ENCODE data around the gene DNAJC24.
"Not testable (repeated sequence)": the region's sequence is repeated elsewhere in the genome, so short reads cannot be mapped to it uniquely, and the experiment has no call there.

Gene DNAJC24, protein sequence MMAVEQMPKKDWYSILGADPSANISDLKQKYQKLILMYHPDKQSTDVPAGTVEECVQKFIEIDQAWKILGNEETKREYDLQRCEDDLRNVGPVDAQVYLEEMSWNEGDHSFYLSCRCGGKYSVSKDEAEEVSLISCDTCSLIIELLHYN

DNA sequence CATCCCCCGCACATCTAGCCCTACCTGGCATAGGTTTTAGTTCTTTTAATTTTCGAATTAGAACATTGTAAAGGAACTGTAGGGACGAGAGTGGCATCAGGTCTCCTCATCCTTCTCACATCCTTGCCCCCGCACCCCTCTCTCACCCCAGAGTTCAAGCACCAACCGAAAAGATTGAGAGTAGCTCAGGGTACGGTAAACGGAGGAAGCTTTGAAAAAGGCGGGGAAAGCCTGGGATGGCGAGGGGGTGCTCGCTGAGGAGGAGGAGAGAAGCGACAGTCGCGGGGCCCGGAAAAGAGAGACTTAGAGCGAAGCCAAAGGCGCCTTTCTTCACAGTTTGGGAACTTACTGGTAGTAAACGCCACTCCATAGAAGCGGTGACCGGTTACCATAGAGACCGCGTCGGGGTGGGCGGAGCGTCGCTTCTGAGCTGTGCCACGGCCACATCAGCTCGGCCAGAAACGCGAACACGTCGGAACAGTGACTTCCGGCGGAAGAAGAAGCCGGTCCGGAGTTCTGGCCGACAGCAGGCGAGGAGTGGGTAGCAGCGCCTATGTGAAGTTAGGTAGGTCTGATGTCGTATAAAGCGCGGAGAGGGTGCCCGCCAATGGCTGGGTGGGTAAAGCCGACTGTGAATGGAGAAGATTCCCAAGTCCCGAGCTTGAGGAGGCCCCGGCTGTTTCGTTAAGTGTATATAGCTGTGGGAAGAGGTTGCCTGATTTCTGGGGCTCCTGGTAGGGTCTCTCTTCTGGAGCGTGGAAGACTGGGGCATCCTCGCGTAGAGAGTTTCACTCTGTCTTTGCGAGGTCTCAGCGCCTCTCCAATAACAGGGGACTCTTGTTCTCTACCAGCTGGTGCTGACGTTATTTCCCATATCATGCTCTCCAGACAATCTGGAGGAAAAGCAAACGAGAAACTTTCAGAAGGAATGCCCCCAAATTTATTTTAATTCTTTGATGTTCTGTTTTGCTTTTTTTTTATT is at the start of gene DNAJC24, which contains the start of gene DCDC1:
TSS of gene DNAJC24 (plus strand) at position 513 of the 982 bp plus-strand sequence. CDS start 889 bp downstream, outside the sequence.
TSS of gene DCDC1 (minus strand) at position 392 of the 982 bp plus-strand sequence. CDS start 41,459 bp downstream, outside the sequence.
- peak; percentile 69 for DNase-seq (ENCODE audit: extremely low read depth, low read depth)
- H3K4me3 ChIP-seq (replicated peaks; ENCODE audit: low read depth, low read length) = peak within 1 kb of the TSS; percentile 90
- no peak for TF ChIP-seq CTCF (IDR thresholded peaks at IDR 0.05; ENCODE audit: low read depth, low read length, missing control alignments)

GRCh38 chr11:31321494-31321893 is 48.2 kb upstream of the DNAJC24 start:
- not testable (repeated sequence) for H3K4me3 ChIP-seq (replicated peaks; ENCODE audit: low read depth, low read length); DNase-seq (ENCODE audit: extremely low read depth, low read depth)

- no peak for TF ChIP-seq CTCF (IDR thresholded peaks at IDR 0.05; ENCODE audit: low read depth, low read length, missing control alignments)
- no peak overlapping the region for H3K4me3 ChIP-seq (replicated peaks; ENCODE audit: low read depth, low read length)
- no peak for DNase-seq (ENCODE audit: extremely low read depth, low read depth)
Observed at GRCh38 chr11:31323145-31323544, 46.5 kb upstream of the DNAJC24 start.

- DNase-seq (ENCODE audit: extremely low read depth, low read depth) = peak; percentile 6
- TF ChIP-seq CTCF (IDR thresholded peaks at IDR 0.05; ENCODE audit: low read depth, low read length, missing control alignments) = no peak
Observed at GRCh38 chr11:31325160-31325559, 44.5 kb upstream of the DNAJC24 start.

DNA sequence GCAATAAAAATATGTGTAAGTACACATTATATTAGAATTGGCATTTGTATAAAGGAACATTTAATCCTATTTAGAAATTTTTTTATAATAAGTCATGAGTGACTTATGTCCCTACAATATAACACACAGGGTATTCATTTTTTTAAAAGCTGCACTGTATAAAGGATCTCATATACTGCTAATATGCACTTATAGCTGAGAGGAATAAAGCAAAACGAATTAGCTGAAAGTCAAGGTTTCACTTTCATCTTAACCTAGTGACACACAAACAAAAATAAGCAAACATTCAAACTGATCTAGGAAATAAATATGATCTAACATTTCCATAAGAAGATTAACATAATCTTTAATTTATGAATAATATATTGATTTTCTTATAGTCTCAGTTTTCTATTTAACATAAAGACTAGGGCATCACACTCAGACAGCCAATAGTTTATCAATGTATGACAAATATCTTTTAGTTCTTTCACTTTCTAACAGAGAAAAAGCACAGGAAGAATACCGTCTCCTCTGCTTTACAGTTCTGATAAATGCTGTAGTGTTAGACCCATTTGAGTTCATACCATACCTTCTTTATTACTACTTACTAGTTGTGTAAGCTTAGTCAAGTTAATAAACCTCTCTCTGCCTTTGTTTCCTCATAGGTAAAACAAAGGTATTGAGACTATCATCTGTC is 43.1 kb upstream of the DNAJC24 start:
- DNase-seq (ENCODE audit: extremely low read depth, low read depth) = no peak
- no peak overlapping the region for H3K4me3 ChIP-seq (replicated peaks; ENCODE audit: low read depth, low read length)
- no peak for TF ChIP-seq CTCF (IDR thresholded peaks at IDR 0.05; ENCODE audit: low read depth, low read length, missing control alignments)

More at GRCh38 chr11:31325160-31325559, 44.5 kb upstream of the DNAJC24 start:
- no peak overlapping the region for H3K4me3 ChIP-seq (replicated peaks; ENCODE audit: low read depth, low read length)

DNA sequence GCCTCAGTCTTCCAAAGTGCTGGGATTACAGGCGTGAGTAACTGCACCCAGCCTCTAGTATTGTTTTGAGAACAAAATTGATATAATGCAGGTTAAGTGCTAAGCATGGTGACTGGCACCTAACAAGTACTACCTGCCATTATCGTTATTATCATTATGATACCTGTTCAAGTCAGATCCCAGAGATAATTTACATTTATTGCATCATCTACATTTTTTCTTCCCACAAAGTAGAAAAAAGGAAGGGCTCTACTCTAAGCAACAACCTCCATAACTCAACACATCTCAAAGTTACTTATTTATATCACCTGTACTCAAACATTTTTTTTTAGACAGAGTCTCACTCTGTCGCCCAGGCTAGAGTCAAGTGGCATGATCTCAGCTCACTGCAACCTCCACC is 42.2 kb upstream of the DNAJC24 start:
- no peak for TF ChIP-seq CTCF (IDR thresholded peaks at IDR 0.05; ENCODE audit: low read depth, low read length, missing control alignments)
- DNase-seq (ENCODE audit: extremely low read depth, low read depth) = no peak

DNA sequence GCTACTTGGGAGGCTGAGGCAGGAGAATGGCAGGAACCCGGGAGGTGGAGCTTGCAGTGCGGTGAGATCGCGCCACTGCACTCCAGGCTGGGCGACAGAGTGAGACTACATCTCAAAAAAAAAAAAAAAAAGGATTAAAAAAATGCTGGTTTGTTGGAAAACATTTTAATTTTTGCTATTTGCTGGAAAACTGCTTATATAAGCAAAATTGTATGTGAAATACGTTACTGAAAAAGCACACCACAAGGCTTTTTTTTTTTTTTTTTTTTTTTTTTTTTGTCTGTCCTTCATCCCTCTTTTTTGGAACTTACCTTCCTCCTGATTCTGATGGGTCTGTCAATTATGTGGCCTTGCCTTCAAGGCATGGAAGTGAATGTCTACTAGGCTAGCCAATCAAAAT is 41.0 kb upstream of the DNAJC24 start:
- TF ChIP-seq CTCF (IDR thresholded peaks at IDR 0.05; ENCODE audit: low read depth, low read length, missing control alignments) = no peak
- H3K4me3 ChIP-seq (replicated peaks; ENCODE audit: low read depth, low read length) = no peak overlapping the region
- no peak for DNase-seq (ENCODE audit: extremely low read depth, low read depth)

More for the DNA sequence above, 42.2 kb upstream of the DNAJC24 start:
- H3K4me3 ChIP-seq (replicated peaks; ENCODE audit: low read depth, low read length) = no peak overlapping the region

Data from HFF-Myc (cell line).